Testis (tissue), 2 donors: ENCODE results near the gene IMPG1.

Experiments
- POLR2A ChIP-seq: fragments of 450-650 bp; IDR thresholded peaks from one replicate; pipeline ENCODE4 v1.6.1; 2017; ENCODE audit warnings: antibody characterized with exemption, mild to moderate bottlenecking, moderate library complexity
- TF ChIP-seq, protein P1 (sequence below), 3 experiments: fragments of 450-650 bp in 2 of 3; fragments of 200-600 bp in 1 of 3; sonication (generic) in 1 of 3; IDR thresholded peaks; one replicate each; pipeline ENCODE4 v1.5.1; 2016 to 2019; ENCODE audit warnings: antibody characterized with exemption in 3 of 3, mild to moderate bottlenecking in 2 of 3, moderate library complexity in 1 of 3

DNA sequence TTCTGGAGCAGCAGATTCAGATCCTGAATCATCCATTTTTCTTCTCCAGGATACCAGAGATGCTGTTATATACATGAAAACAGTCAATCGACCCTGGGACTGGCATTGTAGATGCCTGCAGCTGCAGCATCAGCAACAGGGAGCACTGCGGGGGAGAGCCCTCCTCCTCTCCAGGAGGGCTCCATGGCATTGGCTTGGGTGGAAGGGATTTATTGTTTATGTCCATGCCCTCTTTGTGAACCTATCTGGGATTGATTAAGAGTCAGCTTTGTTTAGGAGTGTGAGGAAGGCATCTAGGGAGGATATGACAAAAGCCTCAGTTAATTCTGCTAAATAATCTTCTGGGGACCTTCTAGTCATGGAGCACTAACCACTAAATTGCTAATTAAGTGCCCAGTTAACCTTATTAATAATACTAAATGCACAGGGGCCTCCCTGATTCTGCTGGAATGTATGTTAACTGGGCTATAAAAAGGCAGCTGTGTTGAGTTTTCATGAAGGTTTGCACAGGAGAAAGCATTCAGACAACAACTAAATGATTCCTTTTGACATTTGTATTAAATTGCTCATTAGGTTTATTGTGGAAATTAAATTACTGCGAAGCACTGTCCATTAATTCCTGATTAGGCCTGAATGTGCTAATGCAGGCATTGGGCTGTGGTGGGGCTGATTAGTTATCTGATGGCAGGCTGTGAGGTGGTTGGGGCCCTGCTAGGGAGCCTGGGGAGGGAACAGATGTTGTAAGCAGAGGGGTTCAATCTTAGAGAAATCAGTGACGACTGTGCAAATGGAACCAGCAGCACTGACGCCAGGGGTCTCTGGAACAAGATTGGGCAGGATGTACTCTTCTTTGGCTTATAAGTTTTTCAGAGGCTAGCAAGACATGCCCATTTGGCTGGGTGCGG, 57.6 kb downstream of the IMPG1 start:
- TF ChIP-seq, protein P1, sequence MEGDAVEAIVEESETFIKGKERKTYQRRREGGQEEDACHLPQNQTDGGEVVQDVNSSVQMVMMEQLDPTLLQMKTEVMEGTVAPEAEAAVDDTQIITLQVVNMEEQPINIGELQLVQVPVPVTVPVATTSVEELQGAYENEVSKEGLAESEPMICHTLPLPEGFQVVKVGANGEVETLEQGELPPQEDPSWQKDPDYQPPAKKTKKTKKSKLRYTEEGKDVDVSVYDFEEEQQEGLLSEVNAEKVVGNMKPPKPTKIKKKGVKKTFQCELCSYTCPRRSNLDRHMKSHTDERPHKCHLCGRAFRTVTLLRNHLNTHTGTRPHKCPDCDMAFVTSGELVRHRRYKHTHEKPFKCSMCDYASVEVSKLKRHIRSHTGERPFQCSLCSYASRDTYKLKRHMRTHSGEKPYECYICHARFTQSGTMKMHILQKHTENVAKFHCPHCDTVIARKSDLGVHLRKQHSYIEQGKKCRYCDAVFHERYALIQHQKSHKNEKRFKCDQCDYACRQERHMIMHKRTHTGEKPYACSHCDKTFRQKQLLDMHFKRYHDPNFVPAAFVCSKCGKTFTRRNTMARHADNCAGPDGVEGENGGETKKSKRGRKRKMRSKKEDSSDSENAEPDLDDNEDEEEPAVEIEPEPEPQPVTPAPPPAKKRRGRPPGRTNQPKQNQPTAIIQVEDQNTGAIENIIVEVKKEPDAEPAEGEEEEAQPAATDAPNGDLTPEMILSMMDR (IDR thresholded peaks at IDR 0.05): no peak
- no peak for TF ChIP-seq POLR2A
